Gastrocnemius medialis (tissue), 4 donors: Measurements from ENCODE around the gene TAF5L.

Experiments used
- CTCF ChIP-seq, 5 experiments: fragments of 450-650 bp in 3 of 5; fragments of 200-600 bp in 2 of 5; sonication (generic) in 2 of 5; IDR thresholded peaks in 4 of 5; conservative IDR thresholded peaks in 1 of 5; 1 replicate in 4 of 5; 2 replicates in 1 of 5; pipeline ENCODE4 v1.5.1; 2016 to 2019; ENCODE audit warnings: antibody characterized with exemption in 5 of 5, mild to moderate bottlenecking in 3 of 5, moderate library complexity in 3 of 5
- POLR2A ChIP-seq, 2 donors: fragments of 450-650 bp; IDR thresholded peaks; one replicate each; pipeline ENCODE4 v1.6.1; 2017; ENCODE audit warnings: antibody characterized with exemption in 2 of 2, mild to moderate bottlenecking in 2 of 2, moderate library complexity in 2 of 2

GRCh38 chr1:229570305-229570704 lies 55.6 kb downstream of the TAF5L start:
- TF ChIP-seq CTCF (IDR thresholded peaks at IDR 0.05 in 4 of 5, conservative IDR thresholded peaks at IDR 0.05 in 1 of 5) (no peak), POLR2A (IDR thresholded peaks at IDR 0.05) (no peak)
